ENCODE measurements around the gene TRIM33. TPM values are rescaled to one million over a fixed set of nuclear protein-coding genes. Genes with fewer than 3 reads are reported as not detected.

TRIM33 gene
- 10 to 100 TPM; 38.6 to 54.6 (median 53.3) TPM for polyA plus RNA-seq (ENCODE audit: insufficient read length in 4 of 4)

DNA sequence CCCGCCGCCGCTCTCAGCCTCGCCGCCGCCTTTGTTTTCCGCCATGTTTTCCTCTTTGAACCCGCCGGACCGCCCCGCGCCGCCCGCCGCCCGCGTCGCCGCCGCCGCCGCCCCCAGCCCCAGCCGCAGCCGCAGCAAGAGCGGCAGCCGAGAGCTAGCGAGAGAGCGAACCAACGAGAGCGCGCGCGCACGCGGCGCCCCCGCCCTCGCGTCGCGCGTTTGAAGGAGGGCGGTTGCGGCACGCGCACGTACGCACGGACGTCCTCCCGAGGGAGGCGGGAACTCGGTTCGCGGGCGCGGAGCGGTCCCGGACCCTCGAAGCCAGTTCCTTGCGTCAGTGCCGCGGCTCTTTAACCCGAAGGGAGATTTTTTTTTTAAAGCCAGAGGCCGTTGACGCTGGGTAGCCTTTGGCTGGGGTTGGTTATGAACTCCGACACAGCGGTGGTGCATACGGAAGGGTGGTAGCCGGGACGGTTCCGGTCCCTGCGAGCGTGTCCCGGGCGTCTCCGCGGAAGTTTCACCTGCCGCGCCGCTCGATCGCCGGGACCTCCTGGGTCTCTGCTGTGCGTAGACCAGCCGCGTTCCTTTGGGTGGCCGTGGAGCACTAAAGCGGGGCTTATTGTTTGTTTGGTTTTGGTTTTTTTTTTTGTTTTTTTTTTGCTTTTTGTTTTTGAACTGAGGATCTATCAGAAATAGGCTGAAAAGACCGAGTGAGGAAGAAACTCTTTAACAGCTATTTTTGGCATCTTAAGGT lies at the start of gene TRIM33:
TRIM33 (minus strand) TSS at position 172 of the 754 bp plus-strand sequence; CDS start at position 45, 127 bp downstream.
- DNase-seq (ENCODE audit: low read depth in 4 of 4, low spot score in 3 of 4) = peak; percentile 91 to 96 (median 92)

DNA sequence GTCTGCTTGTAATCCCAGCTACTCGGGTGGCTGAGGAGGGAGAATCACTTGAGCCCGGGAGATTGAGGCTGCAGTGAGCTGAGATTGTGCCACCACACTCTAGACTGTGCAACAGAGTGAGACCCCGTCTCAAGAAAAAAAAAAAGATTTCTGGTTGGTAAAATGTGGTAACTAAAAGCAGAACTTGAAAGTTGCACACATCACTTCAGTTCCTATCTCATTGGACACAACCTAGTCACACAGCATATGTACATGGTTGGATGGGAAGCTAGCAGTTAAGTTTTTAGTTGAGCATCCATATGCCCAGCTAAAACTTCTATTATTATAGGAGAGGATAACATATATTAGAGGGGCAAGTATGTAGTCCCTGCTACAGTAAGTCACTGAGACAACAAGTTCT lies 48.4 kb upstream of the TRIM33 start:
- DNase-seq (ENCODE audit: low read depth in 4 of 4, low spot score in 3 of 4) = no peak

- DNase-seq (ENCODE audit: low read depth in 4 of 4, low spot score in 3 of 4) = no peak
Measured at GRCh38 chr1:114558544-114558943, 47.5 kb upstream of the TRIM33 start.

DNA sequence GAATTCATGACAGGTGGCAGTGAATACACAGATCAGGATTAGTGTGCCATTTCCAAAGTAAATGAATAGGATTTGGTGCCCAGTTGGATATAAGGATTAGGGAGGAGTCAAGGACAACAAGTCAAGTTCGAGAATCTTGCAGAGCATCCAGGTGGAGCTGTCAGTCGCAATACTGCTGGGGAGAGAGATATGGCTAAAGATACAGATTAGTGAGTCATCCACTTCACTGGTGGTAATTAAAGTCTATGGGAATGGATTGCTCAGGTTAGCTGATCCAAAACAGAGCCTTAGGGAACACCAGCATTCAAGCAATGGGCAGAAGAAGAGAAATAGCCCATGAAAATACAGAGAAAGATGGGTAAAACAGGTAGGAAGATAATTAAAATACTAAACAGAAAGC lies 43.6 kb upstream of the TRIM33 start:
- no peak for DNase-seq (ENCODE audit: low read depth in 4 of 4, low spot score in 3 of 4)

DNA sequence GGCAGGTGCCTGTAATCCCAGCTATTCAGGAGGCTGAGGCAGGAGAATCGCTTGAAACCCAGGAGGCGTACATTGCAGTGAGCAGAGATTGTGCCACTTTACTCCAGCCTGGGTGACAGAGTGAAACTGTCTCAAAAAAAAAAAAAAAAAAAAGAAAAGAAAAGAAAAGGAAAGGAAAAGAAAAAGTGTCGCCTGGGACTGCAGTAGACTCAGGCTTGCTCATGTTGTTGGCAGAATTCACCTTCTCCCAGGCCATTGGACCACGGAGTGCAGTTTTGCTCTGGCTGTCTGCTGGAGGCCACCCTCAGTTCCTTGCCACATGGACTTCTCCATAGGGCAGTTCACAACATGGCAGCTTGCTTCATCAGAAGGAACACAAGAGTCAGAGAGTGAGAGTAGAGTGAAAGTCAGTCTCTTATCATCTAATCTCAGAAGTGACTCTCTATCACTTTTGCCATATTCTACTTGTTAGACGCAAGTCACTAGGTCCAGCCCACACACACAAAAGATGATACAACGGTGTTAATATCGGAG lies 41.2 kb upstream of the TRIM33 start:
- DNase-seq (ENCODE audit: low read depth in 4 of 4, low spot score in 3 of 4) = no peak

- DNase-seq (ENCODE audit: low read depth in 4 of 4, low spot score in 3 of 4) = no peak
Measured at GRCh38 chr1:114551400-114551799, 40.4 kb upstream of the TRIM33 start.

GRCh38 chr1:114550336-114550735 lies 39.3 kb upstream of the TRIM33 start:
- DNase-seq (ENCODE audit: low read depth in 4 of 4, low spot score in 3 of 4) = no peak

GRCh38 chr1:114549137-114549536 lies 38.1 kb upstream of the TRIM33 start:
- DNase-seq (ENCODE audit: low read depth in 4 of 4, low spot score in 3 of 4) = no peak

DNA sequence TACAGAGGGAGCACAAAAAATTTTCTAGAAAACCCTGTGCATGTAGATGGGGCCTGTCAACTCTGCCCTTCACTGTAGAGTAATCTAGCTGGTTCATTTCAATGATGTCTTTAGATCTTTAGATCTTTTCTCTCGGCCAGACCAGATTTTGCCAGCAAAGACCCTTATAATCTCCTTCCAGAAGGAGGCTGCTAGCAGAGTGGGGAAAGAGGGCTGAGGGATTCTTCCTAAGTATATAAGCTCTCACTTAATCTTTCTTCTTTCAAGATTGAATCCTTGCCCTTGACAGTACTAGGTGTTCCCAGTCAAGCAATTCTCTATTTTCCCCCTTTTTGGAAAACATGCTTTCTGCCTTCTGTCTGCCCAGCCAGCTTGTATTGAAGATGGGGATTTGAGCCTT lies 36.1 kb upstream of the TRIM33 start:
- no peak for DNase-seq (ENCODE audit: low read depth in 4 of 4, low spot score in 3 of 4)

DNA sequence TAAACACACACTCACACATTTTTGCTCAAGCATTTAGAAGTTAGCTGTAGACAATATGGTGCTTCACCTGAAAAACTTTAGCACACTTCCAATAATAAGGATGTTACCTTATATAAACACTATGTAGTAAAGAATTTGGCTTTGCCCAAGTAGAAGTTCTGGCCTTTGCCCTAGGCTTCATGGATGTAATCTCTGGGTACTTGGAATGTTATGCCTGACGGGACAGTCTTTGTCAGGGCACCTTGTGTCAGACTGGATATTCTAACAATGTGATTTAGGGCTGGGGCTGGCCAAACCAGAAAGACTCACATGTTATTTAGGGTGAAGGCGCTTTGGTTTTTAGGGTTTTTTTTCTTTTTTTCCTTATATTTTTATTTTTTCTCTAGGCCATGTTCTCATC lies 34.8 kb upstream of the TRIM33 start:
- no peak for DNase-seq (ENCODE audit: low read depth in 4 of 4, low spot score in 3 of 4)

DNA sequence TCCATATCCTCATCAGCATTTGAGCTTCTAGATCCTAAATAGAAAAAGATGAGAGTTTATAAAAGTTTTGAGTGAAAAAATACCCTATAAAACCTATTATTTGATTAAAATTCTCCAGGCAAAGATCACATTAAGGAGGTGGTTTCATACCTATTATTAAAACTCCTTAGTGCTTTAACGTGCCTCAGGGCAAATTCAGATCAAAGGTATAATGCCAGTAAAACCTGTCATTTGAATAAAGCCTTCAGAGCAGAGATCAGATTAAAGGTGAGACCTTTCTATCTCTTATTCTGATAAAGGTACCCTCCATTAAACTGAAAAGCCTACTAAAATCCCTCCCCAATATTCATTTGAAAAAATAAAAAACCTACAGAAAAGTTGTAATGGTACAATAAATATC lies 34.3 kb upstream of the TRIM33 start:
- no peak for DNase-seq (ENCODE audit: low read depth in 4 of 4, low spot score in 3 of 4)

GRCh38 chr1:114540821-114541220 lies 29.8 kb upstream of the TRIM33 start:
- DNase-seq (ENCODE audit: low read depth in 4 of 4, low spot score in 3 of 4) = no peak

DNA sequence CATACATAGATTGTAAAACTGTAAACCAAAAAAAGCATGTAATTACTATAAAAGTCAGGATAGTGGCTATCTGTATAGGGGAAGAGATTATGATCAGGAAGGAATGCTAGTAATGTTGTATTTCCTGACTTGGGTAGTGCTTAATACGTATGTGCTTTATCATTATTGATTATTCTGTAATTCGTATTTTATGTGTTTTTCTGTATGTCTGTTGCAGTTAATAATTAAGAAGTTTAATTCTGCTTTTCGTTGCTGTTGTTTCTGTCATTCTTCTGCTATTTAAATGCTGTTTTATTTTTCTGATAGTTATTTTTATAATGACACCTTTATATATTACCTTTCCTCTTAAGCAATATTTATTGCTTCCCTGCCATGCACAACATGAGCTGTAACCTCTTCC lies 29.3 kb upstream of the TRIM33 start:
- no peak for DNase-seq (ENCODE audit: low read depth in 4 of 4, low spot score in 3 of 4)

- DNase-seq (ENCODE audit: low read depth in 4 of 4, low spot score in 3 of 4) = no peak
Measured at GRCh38 chr1:114536043-114536442, 25.0 kb upstream of the TRIM33 start.

GRCh38 chr1:114535401-114535800 lies 24.4 kb upstream of the TRIM33 start:
- no peak for DNase-seq (ENCODE audit: low read depth in 4 of 4, low spot score in 3 of 4)

DNA sequence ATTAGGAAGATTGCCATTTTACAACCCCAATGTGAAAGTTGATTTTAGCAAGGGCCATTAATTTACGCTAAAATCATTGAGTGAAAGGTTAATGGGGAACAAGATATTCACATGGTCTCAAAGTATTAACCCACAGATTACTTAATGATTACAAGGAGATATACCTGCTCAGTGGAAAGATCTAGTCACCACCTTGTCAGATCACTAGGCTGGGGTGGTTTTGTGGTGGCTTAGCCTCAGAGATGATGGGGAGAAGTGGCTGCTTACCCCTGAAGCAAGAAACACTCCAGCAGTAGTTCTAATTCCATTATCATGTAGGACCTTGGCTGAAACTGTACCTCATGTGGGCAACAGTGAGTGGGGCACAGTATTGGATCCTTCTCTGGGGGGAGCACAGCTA lies 20.1 kb upstream of the TRIM33 start:
- DNase-seq (ENCODE audit: low read depth in 4 of 4, low spot score in 3 of 4) = no peak

DNA sequence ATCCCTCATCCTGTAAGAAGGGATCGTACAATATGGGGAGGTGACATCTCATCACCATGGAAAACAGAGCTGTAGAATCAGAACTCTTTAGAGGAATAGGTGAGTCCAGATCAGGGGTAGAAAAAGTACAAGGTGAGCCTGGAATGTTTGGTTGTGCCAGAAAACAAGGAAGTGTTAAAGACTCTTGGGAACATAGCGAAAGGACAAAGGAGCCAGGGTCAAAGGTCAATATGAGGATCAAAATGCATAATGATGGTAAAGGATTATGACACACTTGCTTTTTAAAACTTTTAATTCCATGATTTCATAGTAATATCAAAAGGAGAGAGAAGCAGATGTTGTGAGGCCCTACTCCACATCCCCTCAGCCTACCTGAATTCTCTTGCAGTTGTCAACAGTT lies 19.2 kb upstream of the TRIM33 start:
- no peak for DNase-seq (ENCODE audit: low read depth in 4 of 4, low spot score in 3 of 4)

GRCh38 chr1:114524944-114525343 lies 13.9 kb upstream of the TRIM33 start:
- no peak for DNase-seq (ENCODE audit: low read depth in 4 of 4, low spot score in 3 of 4)

GRCh38 chr1:114522264-114522575 lies 11.2 kb upstream of the TRIM33 start:
- DNase-seq (ENCODE audit: low read depth in 4 of 4, low spot score in 3 of 4) = no peak

GRCh38 chr1:114521396-114522263 lies 10.6 kb upstream of the TRIM33 start:
- no peak for DNase-seq (ENCODE audit: low read depth in 4 of 4, low spot score in 3 of 4)

GRCh38 chr1:114517348-114517747 lies 6.3 kb upstream of the TRIM33 start:
- no peak for DNase-seq (ENCODE audit: low read depth in 4 of 4, low spot score in 3 of 4)
